HepG2 (cell line): ENCODE measurements around the gene AFTPH. TPM values are rescaled to one million over a fixed set of nuclear protein-coding genes. Genes with fewer than 3 reads are reported as not detected.

Source experiments
- BRF2 ChIP-seq: sonication (generic); formaldehyde crosslinking; IDR thresholded peaks from 2 replicates; pipeline ENCODE4 v1.8.1; 2022; ENCODE audit warnings: mild to moderate bottlenecking, missing genetic modification reagents
- FOXP4 ChIP-seq: sonication (generic); formaldehyde crosslinking; IDR thresholded peaks from 2 replicates; pipeline ENCODE4 v1.4.0; 2020; ENCODE audit warnings: missing genetic modification reagents
- HES4 ChIP-seq: sonication (generic); formaldehyde crosslinking; IDR thresholded peaks from 2 replicates; pipeline ENCODE4 v1.9.0; 2021; ENCODE audit warnings: mild to moderate bottlenecking, missing genetic modification reagents, borderline replicate concordance
- IKZF5 ChIP-seq: IDR thresholded peaks from 2 replicates; pipeline ENCODE4 v1.6.1; 2018; ENCODE audit warnings: missing genetic modification reagents, mild to moderate bottlenecking, missing compliant biosample characterization
- ONECUT2 ChIP-seq: sonication (generic); formaldehyde crosslinking; IDR thresholded peaks from 2 replicates; pipeline ENCODE4 v1.4.0; 2020; ENCODE audit warnings: missing genetic modification reagents
- SNAPC2 ChIP-seq: sonication (generic); formaldehyde crosslinking; IDR thresholded peaks from 2 replicates; pipeline ENCODE4 v1.8.1; 2022; ENCODE audit warnings: mild to moderate bottlenecking, missing genetic modification reagents
- TCF7L2 ChIP-seq: IDR thresholded peaks from 2 replicates; pipeline ENCODE4 v1.6.1; 2011; ENCODE audit warnings: mild to moderate bottlenecking, low read depth, low read length, moderate library complexity
- ZBTB21 ChIP-seq: sonication (generic); formaldehyde crosslinking; IDR thresholded peaks from 2 replicates; pipeline ENCODE4 v1.4.0; 2020; ENCODE audit warnings: missing genetic modification reagents
- ZNF354B ChIP-seq: sonication (generic); formaldehyde crosslinking; IDR thresholded peaks from 2 replicates; pipeline ENCODE4 v1.8.0; 2022; ENCODE audit warnings: mild to moderate bottlenecking, missing genetic modification reagents
- ZNF414 ChIP-seq: sonication (generic); formaldehyde crosslinking; IDR thresholded peaks from 2 replicates; pipeline ENCODE4 v1.5.0; 2020; ENCODE audit warnings: missing genetic modification reagents
- ZNF432 ChIP-seq: sonication (generic); formaldehyde crosslinking; IDR thresholded peaks from 2 replicates; pipeline ENCODE4 v1.5.0; 2020; ENCODE audit warnings: missing genetic modification reagents, mild to moderate bottlenecking, borderline replicate concordance
- ZNF709 ChIP-seq: sonication (generic); formaldehyde crosslinking; IDR thresholded peaks from 2 replicates; pipeline ENCODE4 v1.5.0; 2020; ENCODE audit warnings: mild to moderate bottlenecking, missing genetic modification reagents
- polyA plus RNA-seq, 8 experiments: library from polyadenylated mRNA; depleted of rRNA in 3 of 8; stranded (reverse) in 7 of 8; unstranded in 1 of 8; fragments of >200 nt; fragmentation: Illumina TruSeq in 4 of 8; extraction: Trizol in 4 of 8; gene quantifications; 2 replicates each; pipeline versions ENCODE4 v1.2.1 to v1.2.3, GENCODE V29; 2011 to 2016; ENCODE audit warnings: low read depth in 4 of 8, missing spikeins in 1 of 8, mixed read lengths in 1 of 8; ENCODE audit not compliant: insufficient read depth in 1 of 8
- total RNA-seq, 5 experiments: library from RNA; depleted of rRNA; stranded (reverse); fragments of >200 nt; fragmentation: Illumina TruSeq; extraction: Trizol; gene quantifications; 2 replicates each; pipeline ENCODE4 v1.2.3, GENCODE V29; 2016; ENCODE audit warnings: low read depth in 1 of 5
- TF ChIP-seq, protein P1 (sequence below): IDR thresholded peaks from 2 replicates; pipeline ENCODE4 v1.6.1; 2016; ENCODE audit warnings: missing biosample characterization, missing genetic modification reagents, low read depth
- TF ChIP-seq, protein P2 (sequence below): sonication (generic); formaldehyde crosslinking; IDR thresholded peaks from 2 replicates; pipeline ENCODE4 v1.4.0; 2020; ENCODE audit warnings: mild to moderate bottlenecking, missing genetic modification reagents, borderline replicate concordance
- TF ChIP-seq, protein P3 (sequence below): sonication (generic); formaldehyde crosslinking; IDR thresholded peaks from 2 replicates; pipeline ENCODE4 v1.5.0; 2020; ENCODE audit warnings: missing genetic modification reagents

Gene AFTPH
- total and polyA plus RNA-seq, 2 of the 13 experiments (the other 11 are each of a cell fraction or from before 2014, with no cell fraction given) = 27.5 to 36.8 TPM

GRCh38 chr2:64606479-64607363 lies 82.6 kb downstream of the AFTPH start (continued):
- no peak; the same call in 1 of the 2 replicates for TF ChIP-seq ZNF414 (CRISPR knock-in tag)
- TF ChIP-seq, protein P1, sequence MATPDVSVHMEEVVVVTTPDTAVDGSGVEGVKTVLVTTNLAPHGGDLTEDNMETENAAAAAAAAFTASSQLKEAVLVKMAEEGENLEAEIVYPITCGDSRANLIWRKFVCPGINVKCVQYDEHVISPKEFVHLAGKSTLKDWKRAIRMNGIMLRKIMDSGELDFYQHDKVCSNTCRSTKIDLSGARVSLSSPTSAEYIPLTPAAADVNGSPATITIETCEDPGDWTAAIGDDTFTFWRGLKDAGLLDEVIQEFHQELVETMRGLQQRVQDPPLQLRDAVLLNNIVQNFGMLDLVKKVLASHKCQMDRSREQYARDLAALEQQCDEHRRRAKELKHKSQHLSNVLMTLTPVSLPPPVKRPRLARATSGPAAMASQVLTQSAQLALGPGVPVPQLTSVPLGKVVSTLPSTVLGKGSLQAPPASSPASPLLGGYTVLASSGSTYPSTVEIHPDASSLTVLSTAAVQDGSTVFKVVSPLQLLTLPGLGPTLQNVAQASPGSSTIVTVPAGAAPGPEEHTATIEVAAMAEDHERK (CRISPR knock-in tag) = no peak
- TF ChIP-seq, protein P2, sequence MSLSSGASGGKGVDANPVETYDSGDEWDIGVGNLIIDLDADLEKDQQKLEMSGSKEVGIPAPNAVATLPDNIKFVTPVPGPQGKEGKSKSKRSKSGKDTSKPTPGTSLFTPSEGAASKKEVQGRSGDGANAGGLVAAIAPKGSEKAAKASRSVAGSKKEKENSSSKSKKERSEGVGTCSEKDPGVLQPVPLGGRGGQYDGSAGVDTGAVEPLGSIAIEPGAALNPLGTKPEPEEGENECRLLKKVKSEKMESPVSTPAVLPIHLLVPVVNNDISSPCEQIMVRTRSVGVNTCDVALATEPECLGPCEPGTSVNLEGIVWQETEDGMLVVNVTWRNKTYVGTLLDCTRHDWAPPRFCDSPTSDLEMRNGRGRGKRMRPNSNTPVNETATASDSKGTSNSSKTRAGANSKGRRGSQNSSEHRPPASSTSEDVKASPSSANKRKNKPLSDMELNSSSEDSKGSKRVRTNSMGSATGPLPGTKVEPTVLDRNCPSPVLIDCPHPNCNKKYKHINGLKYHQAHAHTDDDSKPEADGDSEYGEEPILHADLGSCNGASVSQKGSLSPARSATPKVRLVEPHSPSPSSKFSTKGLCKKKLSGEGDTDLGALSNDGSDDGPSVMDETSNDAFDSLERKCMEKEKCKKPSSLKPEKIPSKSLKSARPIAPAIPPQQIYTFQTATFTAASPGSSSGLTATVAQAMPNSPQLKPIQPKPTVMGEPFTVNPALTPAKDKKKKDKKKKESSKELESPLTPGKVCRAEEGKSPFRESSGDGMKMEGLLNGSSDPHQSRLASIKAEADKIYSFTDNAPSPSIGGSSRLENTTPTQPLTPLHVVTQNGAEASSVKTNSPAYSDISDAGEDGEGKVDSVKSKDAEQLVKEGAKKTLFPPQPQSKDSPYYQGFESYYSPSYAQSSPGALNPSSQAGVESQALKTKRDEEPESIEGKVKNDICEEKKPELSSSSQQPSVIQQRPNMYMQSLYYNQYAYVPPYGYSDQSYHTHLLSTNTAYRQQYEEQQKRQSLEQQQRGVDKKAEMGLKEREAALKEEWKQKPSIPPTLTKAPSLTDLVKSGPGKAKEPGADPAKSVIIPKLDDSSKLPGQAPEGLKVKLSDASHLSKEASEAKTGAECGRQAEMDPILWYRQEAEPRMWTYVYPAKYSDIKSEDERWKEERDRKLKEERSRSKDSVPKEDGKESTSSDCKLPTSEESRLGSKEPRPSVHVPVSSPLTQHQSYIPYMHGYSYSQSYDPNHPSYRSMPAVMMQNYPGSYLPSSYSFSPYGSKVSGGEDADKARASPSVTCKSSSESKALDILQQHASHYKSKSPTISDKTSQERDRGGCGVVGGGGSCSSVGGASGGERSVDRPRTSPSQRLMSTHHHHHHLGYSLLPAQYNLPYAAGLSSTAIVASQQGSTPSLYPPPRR (CRISPR knock-in tag) = no peak
- no peak for TF ChIP-seq ZBTB21 (CRISPR knock-in tag)
- TF ChIP-seq HES4 (CRISPR knock-in tag) = no peak
- no peak for TF ChIP-seq SNAPC2 (CRISPR knock-in tag)
- TF ChIP-seq FOXP4 = 0 out of 2 replicates have a peak, but pooled peaks have one; percentile 8
- TF ChIP-seq ZNF432 (CRISPR knock-in tag) = no peak
- no peak; the same call in 1 of the 2 replicates for TF ChIP-seq IKZF5 (CRISPR knock-in tag)
- TF ChIP-seq ZNF709 = peak; percentile 47; the same call in 1 of the 2 replicates
- no peak; the same call in 1 of the 2 replicates for TF ChIP-seq ONECUT2 (CRISPR knock-in tag)
- no peak for TF ChIP-seq TCF7L2
- no peak for TF ChIP-seq ZNF354B (CRISPR knock-in tag)
- TF ChIP-seq, protein P3, sequence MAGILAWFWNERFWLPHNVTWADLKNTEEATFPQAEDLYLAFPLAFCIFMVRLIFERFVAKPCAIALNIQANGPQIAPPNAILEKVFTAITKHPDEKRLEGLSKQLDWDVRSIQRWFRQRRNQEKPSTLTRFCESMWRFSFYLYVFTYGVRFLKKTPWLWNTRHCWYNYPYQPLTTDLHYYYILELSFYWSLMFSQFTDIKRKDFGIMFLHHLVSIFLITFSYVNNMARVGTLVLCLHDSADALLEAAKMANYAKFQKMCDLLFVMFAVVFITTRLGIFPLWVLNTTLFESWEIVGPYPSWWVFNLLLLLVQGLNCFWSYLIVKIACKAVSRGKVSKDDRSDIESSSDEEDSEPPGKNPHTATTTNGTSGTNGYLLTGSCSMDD (CRISPR knock-in tag) = no peak
- no peak for TF ChIP-seq BRF2
